Left ventricle myocardium inferior (tissue), 1 donor: ENCODE measurements around the gene VEGFA. TPM values are rescaled to one million over a fixed set of nuclear protein-coding genes. Genes with fewer than 3 reads are reported as not detected.

Source experiments
- DNase-seq: peaks from one replicate; pipeline ENCODE4 v3.0.0-alpha.2; 2020
- H3K27ac ChIP-seq: fragments of 200-600 bp; replicated peaks from 2 replicates; pipeline ENCODE4 v1.8.0; 2021
- H3K27me3 ChIP-seq: fragments of 200-600 bp; 2 replicates; pipeline ENCODE4 v1.8.0; 2021; ENCODE audit warnings: low read depth
- H3K36me3 ChIP-seq: fragments of 200-600 bp; 2 replicates; pipeline ENCODE4 v1.8.0; 2021
- H3K4me1 ChIP-seq: fragments of 200-600 bp; 2 replicates; pipeline ENCODE4 v1.8.0; 2021
- H3K4me3 ChIP-seq: fragments of 200-600 bp; 2 replicates; pipeline ENCODE4 v1.8.0; 2021; ENCODE audit warnings: mild to moderate bottlenecking, moderate library complexity
- H3K9me3 ChIP-seq: fragments of 200-600 bp; replicated peaks from 2 replicates; pipeline ENCODE4 v1.8.0; 2021
- intact Hi-C: fragments of 100-400 bp; cut with micrococcal nuclease; formaldehyde crosslinking; loops from one replicate; pipeline ENCODE4 v1.11.0; 2022
- long read RNA-seq: library from polyadenylated mRNA; unstranded; transcript quantifications from one replicate; pipeline ENCODE4 v2.0.0, GENCODE V29; 2021
- total RNA-seq: library from RNA; stranded (reverse); fragmentation: NEBNext Ultra II Directional; extraction: Animal tissue kit (Norgen Biotek cat#: 25700); gene quantifications from one replicate; pipeline ENCODE4 v1.2.1, GENCODE V29; 2021
- TF ChIP-seq, protein P1 (sequence below): fragments of 200-600 bp; IDR thresholded peaks from 2 replicates; pipeline ENCODE4 v1.8.0; 2021; ENCODE audit warnings: antibody characterized with exemption, mild to moderate bottlenecking, borderline replicate concordance
- donor health status: DM: no; HTN: yes; CAD: no; lungs with severe emphysema.

Gene VEGFA
- 359 TPM for total RNA-seq
- long read RNA-seq, transcript VEGFA-205 (7 exons, 3,535 nt), result major isoform, 364 of 831 reads
- long read RNA-seq, transcript VEGFA-227 (6 exons, 984 nt), result minor isoform, 48 of 831 reads
- long read RNA-seq, transcript VEGFA-231 (8 exons, 1,188 nt), result minor isoform, 220 of 831 reads
- long read RNA-seq, transcript VEGFA-232 (8 exons, 1,170 nt), result minor isoform, 73 of 831 reads
- long read RNA-seq, partial matches to known transcripts, result 45 of 831 reads
- long read RNA-seq, other reads (novel, unspliced or antisense), result 64 of 831 reads

DNA sequence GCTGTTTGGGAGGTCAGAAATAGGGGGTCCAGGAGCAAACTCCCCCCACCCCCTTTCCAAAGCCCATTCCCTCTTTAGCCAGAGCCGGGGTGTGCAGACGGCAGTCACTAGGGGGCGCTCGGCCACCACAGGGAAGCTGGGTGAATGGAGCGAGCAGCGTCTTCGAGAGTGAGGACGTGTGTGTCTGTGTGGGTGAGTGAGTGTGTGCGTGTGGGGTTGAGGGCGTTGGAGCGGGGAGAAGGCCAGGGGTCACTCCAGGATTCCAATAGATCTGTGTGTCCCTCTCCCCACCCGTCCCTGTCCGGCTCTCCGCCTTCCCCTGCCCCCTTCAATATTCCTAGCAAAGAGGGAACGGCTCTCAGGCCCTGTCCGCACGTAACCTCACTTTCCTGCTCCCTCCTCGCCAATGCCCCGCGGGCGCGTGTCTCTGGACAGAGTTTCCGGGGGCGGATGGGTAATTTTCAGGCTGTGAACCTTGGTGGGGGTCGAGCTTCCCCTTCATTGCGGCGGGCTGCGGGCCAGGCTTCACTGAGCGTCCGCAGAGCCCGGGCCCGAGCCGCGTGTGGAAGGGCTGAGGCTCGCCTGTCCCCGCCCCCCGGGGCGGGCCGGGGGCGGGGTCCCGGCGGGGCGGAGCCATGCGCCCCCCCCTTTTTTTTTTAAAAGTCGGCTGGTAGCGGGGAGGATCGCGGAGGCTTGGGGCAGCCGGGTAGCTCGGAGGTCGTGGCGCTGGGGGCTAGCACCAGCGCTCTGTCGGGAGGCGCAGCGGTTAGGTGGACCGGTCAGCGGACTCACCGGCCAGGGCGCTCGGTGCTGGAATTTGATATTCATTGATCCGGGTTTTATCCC lies at the start of gene VEGFA:
TSS of gene VEGFA (plus strand) at position 686 of the 846 bp plus-strand sequence.
- Histone ChIP-seq H3K27me3 (no peaks in the 10 kb centered on the region), H3K27ac (peak within 1 kb of the TSS; percentile 98), H3K4me3 (peak within 1 kb of the TSS; percentile 95), H3K36me3 (no peaks in the 10 kb centered on the region), H3K9me3 (no peaks in the 10 kb centered on the region), H3K4me1 (peaks cover 67% of the 10 kb centered on the region)
- TF ChIP-seq, protein P1, sequence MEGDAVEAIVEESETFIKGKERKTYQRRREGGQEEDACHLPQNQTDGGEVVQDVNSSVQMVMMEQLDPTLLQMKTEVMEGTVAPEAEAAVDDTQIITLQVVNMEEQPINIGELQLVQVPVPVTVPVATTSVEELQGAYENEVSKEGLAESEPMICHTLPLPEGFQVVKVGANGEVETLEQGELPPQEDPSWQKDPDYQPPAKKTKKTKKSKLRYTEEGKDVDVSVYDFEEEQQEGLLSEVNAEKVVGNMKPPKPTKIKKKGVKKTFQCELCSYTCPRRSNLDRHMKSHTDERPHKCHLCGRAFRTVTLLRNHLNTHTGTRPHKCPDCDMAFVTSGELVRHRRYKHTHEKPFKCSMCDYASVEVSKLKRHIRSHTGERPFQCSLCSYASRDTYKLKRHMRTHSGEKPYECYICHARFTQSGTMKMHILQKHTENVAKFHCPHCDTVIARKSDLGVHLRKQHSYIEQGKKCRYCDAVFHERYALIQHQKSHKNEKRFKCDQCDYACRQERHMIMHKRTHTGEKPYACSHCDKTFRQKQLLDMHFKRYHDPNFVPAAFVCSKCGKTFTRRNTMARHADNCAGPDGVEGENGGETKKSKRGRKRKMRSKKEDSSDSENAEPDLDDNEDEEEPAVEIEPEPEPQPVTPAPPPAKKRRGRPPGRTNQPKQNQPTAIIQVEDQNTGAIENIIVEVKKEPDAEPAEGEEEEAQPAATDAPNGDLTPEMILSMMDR, result peak; percentile 98
- intact Hi-C loops, result loop anchor here (5.0 to 10.0 kb wide), 2 partner anchors 105 to 308 kb away; no protein-coding TSS in a partner anchor
- peak; percentile 91 for DNase-seq

DNA sequence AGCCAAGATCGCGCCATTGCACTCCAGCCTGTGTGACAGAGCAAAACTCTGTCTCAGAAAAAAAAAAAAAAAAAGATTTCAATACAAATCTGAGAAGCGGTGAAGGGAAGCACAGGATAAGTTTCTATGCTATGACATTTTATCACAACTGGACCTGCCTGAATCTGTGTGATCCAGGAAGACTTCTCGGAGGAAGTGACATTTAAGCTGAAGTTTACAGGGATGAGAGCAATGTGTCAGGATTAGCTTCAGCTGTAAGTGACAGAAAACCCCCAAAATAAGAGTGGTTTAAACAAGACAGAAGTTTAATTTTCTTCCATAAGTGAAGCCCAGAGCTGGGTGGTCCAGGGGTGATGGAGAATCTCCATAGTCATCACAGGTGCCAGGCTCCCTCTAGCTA lies 49.0 kb upstream of the VEGFA start:
- Histone ChIP-seq H3K27me3 (no peaks in the 10 kb centered on the region), H3K27ac (no peak overlapping the region), H3K36me3 (no peaks in the 10 kb centered on the region), H3K4me3 (no peak overlapping the region), H3K9me3 (no peaks in the 10 kb centered on the region), H3K4me1 (peaks cover 36% of the 10 kb centered on the region)
- intact Hi-C loops, result no loop called here
- TF ChIP-seq, protein P1, result no peak
- DNase-seq, result no peak

DNA sequence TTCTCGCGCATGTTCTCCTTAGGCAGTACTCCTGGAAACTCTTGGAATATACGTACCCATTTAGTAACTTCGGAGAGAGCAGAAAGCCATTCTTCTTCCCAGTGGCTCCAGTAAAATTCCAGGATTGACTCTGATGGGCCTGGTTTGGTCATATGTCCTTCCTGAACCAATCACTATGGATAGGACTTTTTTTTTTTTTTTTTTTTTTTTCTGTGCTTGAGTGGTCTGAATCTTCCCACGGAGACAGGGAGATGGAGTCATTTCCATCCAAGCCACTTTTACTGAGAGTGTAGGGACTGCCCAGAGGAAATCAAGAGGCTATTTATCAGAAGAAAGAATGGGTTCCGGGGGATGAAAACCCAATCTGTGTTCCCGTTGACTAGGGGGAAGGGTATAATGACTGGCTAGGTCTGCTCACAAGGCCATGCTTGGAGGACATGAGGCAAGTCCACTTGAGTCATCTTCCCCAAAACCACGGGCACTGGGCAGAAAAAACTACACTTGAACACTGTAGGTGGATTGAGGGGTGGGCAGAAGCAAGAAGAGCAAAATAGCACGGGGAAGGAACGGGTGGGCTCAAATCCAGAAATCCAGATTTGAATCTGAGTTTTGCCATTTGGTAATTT lies 47.0 kb upstream of the VEGFA start:
- DNase-seq, result no peak
- no peak overlapping the region for H3K27ac ChIP-seq
- H3K27me3 ChIP-seq, result no peaks in the 10 kb centered on the region
- intact Hi-C loops, result no loop called here
- no peaks in the 10 kb centered on the region for H3K9me3 ChIP-seq
- H3K4me3 ChIP-seq, result no peak overlapping the region
- TF ChIP-seq, protein P1, result no peak
- H3K4me1 ChIP-seq, result peaks cover 17% of the 10 kb centered on the region
- H3K36me3 ChIP-seq, result no peaks in the 10 kb centered on the region

DNA sequence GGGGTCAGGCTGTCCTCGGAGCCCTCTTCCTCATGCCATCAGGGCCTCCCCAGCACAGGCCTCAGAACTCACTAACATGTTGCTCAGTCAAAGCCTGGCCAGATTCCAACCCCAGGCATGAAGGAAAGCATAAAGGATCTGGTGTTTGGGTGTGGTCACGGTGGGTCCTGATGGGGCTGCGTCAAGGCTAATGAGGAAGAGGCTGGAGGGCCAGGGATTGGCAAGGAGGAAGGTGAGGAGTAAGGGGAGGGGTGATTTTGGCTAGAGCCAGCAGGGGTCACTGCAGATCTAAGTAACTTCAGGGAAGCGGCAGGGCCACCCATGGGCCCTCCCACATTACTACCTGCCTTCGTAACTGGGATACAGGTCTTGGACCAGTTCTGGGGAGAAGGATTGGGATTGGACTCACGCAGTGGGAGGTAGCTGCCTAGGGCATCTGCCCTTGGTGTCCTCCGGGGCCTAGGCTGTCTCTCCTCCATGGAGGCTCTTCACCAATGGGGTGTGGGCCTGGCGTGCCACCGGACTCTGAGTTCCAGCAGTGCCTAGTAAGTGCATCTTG lies 46.2 kb upstream of the VEGFA start:
- intact Hi-C loops, result loop anchor here (2.0 kb wide), 1 partner anchor 355 kb away; no protein-coding TSS in a partner anchor
- DNase-seq, result peak; percentile 69
- H3K4me1 ChIP-seq, result peaks cover 9% of the 10 kb centered on the region
- no peak overlapping the region for H3K4me3 ChIP-seq
- TF ChIP-seq, protein P1, result peak; percentile 78
- no peak overlapping the region for H3K27ac ChIP-seq
- H3K9me3 ChIP-seq, result no peaks in the 10 kb centered on the region
- H3K27me3 ChIP-seq, result no peaks in the 10 kb centered on the region
- H3K36me3 ChIP-seq, result no peaks in the 10 kb centered on the region

DNA sequence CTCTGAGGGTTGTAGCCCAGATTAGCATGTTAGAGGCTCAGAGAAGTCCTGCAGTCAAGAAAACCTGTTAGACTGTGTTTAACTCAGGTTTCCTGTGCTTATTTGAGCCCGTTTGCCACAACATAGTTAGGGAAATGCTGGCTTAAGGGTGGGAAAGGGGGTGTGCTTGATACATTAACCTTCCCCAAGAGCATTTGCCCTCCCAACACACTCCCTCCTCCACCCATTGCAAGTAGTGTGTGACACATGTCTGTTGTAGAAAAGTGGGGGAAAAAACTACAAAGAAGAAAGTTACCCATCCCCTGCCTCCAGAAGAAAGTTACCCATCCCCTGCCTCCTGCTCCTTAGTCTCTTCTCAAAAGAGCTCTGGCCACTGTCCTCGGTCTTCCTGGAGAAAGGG lies 45.7 kb upstream of the VEGFA start:
- intact Hi-C loops, result loop anchor here (2.0 kb wide), 1 partner anchor 354 kb away; no protein-coding TSS in a partner anchor
- Histone ChIP-seq H3K4me1 (peaks cover 3% of the 10 kb centered on the region), H3K36me3 (no peaks in the 10 kb centered on the region), H3K4me3 (no peak overlapping the region), H3K27ac (no peak overlapping the region), H3K9me3 (peaks cover 1% of the 10 kb centered on the region), H3K27me3 (no peaks in the 10 kb centered on the region)
- DNase-seq, result no peak
- TF ChIP-seq, protein P1, result no peak
